Endothelial cell of umbilical vein (primary cell): ENCODE data around the gene CCP110.

Source experiments
- EZH2 ChIP-seq: IDR thresholded peaks from 2 replicates; pipeline ENCODE4 v1.6.1; 2012; ENCODE audit warnings: borderline replicate concordance, low read depth, mild to moderate bottlenecking, moderate library complexity, low read length, inconsistent platforms; ENCODE audit not compliant: severe bottlenecking
- GATA2 ChIP-seq: IDR thresholded peaks from 2 replicates; pipeline ENCODE4 v1.7.0; 2011; ENCODE audit warnings: low read depth, mild to moderate bottlenecking, moderate library complexity, mixed read lengths, low read length; ENCODE audit not compliant: insufficient read length, insufficient read depth
- JUN ChIP-seq: IDR thresholded peaks from 2 replicates; pipeline ENCODE4 v1.6.1; 2011; ENCODE audit warnings: borderline replicate concordance, low read depth; ENCODE audit not compliant: insufficient read length, insufficient read depth
- POLR2A ChIP-seq: IDR thresholded peaks from 2 replicates; pipeline ENCODE4 v1.6.1; 2012; ENCODE audit warnings: low read depth, mild to moderate bottlenecking, control low read depth, low read length
- POLR2AphosphoS5 ChIP-seq: IDR thresholded peaks from 2 replicates; pipeline ENCODE4 v1.6.1; 2012; ENCODE audit warnings: low read depth, mild to moderate bottlenecking, control low read depth, low read length, moderate library complexity; ENCODE audit not compliant: insufficient read depth
- TF ChIP-seq, protein P1 (sequence below), 2 donors: IDR thresholded peaks; 1 replicate in 1 of 2; 2 replicates in 1 of 2; pipeline ENCODE4 v1.5.1; 2011; ENCODE audit warnings: low read length in 2 of 2, mild to moderate bottlenecking in 2 of 2, moderate library complexity in 2 of 2, control low read depth in 1 of 2, inconsistent platforms in 1 of 2, low read depth in 1 of 2; ENCODE audit not compliant: insufficient read depth in 1 of 2; ENCODE audit errors: extremely low read depth in 1 of 2
- TF ChIP-seq, protein P2 (sequence below): IDR thresholded peaks from 2 replicates; pipeline ENCODE4 v1.6.1; 2011; ENCODE audit not compliant: insufficient read depth, insufficient read length

DNA sequence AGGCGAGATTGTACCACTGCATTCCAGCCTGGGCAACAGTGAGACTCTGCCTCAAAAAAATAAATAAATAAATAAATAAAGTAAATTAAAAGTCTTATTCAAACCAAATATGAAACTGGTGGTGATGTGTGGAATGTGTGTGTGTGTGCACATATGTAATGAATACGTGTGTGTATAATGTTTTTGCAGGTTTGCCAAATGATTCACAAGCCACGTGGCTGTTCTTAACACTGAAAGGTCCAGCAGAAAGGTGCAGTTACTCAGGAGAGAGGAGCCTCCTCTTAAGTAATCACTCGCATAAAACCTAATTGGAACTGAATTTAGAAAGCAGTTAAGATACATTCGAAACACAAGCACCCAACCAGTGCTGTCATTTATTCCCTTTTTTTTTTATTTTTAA lies 24.7 kb upstream of the CCP110 start:
- TF ChIP-seq, protein P1, sequence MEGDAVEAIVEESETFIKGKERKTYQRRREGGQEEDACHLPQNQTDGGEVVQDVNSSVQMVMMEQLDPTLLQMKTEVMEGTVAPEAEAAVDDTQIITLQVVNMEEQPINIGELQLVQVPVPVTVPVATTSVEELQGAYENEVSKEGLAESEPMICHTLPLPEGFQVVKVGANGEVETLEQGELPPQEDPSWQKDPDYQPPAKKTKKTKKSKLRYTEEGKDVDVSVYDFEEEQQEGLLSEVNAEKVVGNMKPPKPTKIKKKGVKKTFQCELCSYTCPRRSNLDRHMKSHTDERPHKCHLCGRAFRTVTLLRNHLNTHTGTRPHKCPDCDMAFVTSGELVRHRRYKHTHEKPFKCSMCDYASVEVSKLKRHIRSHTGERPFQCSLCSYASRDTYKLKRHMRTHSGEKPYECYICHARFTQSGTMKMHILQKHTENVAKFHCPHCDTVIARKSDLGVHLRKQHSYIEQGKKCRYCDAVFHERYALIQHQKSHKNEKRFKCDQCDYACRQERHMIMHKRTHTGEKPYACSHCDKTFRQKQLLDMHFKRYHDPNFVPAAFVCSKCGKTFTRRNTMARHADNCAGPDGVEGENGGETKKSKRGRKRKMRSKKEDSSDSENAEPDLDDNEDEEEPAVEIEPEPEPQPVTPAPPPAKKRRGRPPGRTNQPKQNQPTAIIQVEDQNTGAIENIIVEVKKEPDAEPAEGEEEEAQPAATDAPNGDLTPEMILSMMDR (IDR thresholded peaks at IDR 0.05; ENCODE audit: extremely low read depth in 1 of 2, insufficient read depth in 1 of 2, low read depth in 1 of 2, low read length in 2 of 2) = no peak
- no peak for TF ChIP-seq JUN
- TF ChIP-seq POLR2A = no peak
- no peak for TF ChIP-seq POLR2AphosphoS5
- no peak for TF ChIP-seq GATA2
- TF ChIP-seq, protein P2, sequence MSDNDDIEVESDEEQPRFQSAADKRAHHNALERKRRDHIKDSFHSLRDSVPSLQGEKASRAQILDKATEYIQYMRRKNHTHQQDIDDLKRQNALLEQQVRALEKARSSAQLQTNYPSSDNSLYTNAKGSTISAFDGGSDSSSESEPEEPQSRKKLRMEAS = no peak
- no peak for TF ChIP-seq EZH2
